ENCODE data around the gene PTGES3. TPM values are rescaled to one million over a fixed set of nuclear protein-coding genes. Genes with fewer than 3 reads are reported as not detected.

The PTGES3 gene
- total and polyA plus RNA-seq, 2 of the 8 experiments (the other 6 are each of a cell fraction or from before 2014, with no cell fraction given): 111 to 464 TPM

- no peak for TF ChIP-seq CHD7 (IDR thresholded peaks at IDR 0.05; ENCODE audit: insufficient replicate concordance, low read length)
- no peak for TF ChIP-seq EZH2 (IDR thresholded peaks at IDR 0.05; ENCODE audit: low read depth, low read length, severe bottlenecking)
- TF ChIP-seq CHD1 (IDR thresholded peaks at IDR 0.05; ENCODE audit: low read depth, low read length): no peak
- TF ChIP-seq KDM4A (IDR thresholded peaks at IDR 0.05; ENCODE audit: low read depth, low read length, severe bottlenecking): no peak
- no peak for TF ChIP-seq CBX5 (IDR thresholded peaks at IDR 0.05; ENCODE audit: low read depth, low read length)
These were observed 29.2 kb downstream of the PTGES3 start (continued) for GRCh38 chr12:56658921-56659320.
